Measurements from ENCODE around the gene SPECC1. TPM values are rescaled to one million over a fixed set of nuclear protein-coding genes. Genes with fewer than 3 reads are reported as not detected.

The SPECC1 gene
- total and polyA plus RNA-seq, 10 of the 15 experiments (the other 5 are each of a cell fraction or from before 2014, with no cell fraction given): 6.4 to 40.6 (median 23.9) TPM

DNA sequence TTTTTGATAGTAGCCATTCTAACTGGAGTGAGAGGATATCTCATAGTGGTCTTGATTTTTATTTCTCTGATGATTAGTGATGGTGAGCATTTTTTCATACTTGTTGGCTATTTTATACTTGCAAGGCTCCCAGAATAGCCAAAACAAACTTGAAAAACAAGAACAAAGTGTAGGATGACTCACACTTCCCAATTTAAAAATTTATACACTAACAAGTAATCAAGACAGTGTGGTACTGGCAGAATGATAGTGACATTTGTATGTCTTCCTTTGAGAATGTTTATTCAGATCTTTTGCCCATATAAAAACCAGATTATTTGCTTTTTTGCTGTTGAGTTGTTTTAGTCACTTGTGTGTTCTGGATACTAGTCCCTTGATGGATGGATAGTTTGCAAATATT lies 17.8 kb downstream of the SPECC1 start:
- ATAC-seq (no peak), FAIRE-seq (no peak), DNase-seq (ENCODE audit: low read depth, low spot score) (no peak)
- H3K27me3 ChIP-seq (replicated peaks in 1 of 2; ENCODE audit: control insufficient read depth in 2 of 2, insufficient read depth in 2 of 2, low read length in 1 of 2): no peaks in the 10 kb centered on the region
- POLR2A ChIA-PET: no interaction called here
- RAD21 ChIA-PET (ENCODE audit: unreplicated experiment): no interaction called here
- H3K4me1 ChIP-seq (ENCODE audit: control insufficient read depth, insufficient read depth, low read length): no peaks in the 10 kb centered on the region
- intact Hi-C loops (cut with micrococcal nuclease; ENCODE audit: unreplicated experiment): no loop called here
- no peak overlapping the region for H3K4me3 ChIP-seq
- H3K36me3 ChIP-seq (ENCODE audit: control insufficient read depth in 2 of 2, insufficient read depth in 2 of 2, low read length in 1 of 2): no peaks in the 10 kb centered on the region
- BruUV-seq (replicated peaks): no TSS peak
- in situ Hi-C loops (cut with MboI): no loop called here
- no peak overlapping the region for H2AFZ ChIP-seq (ENCODE audit: control insufficient read depth, low read depth, low read length)
- no peak overlapping the region for H3K27ac ChIP-seq (ENCODE audit: control insufficient read depth, insufficient read depth)
- H4K20me1 ChIP-seq (ENCODE audit: control insufficient read depth, insufficient read depth): no peaks in the 10 kb centered on the region
- H3K9ac ChIP-seq (ENCODE audit: control insufficient read depth, insufficient read depth, low read length): no peak overlapping the region
- SMC1A ChIA-PET (ENCODE audit: uncharacterized antibody, unreplicated experiment): no interaction called here
- no peak for TF ChIP-seq EGR1 (IDR thresholded peaks at IDR 0.05; ENCODE audit: borderline replicate concordance in 1 of 2, low read depth in 2 of 2, low read length in 2 of 2)
- no peak for TF ChIP-seq SMARCA5 (IDR thresholded peaks at IDR 0.05)
- no peak for TF ChIP-seq ZZZ3 (IDR thresholded peaks at IDR 0.05; ENCODE audit: control insufficient read depth, insufficient read length, low read depth)
- no peak for TF ChIP-seq KLF5 (IDR thresholded peaks at IDR 0.05; ENCODE audit: partially characterized antibody)
- no peak for TF ChIP-seq WRNIP1 (IDR thresholded peaks at IDR 0.05; ENCODE audit: borderline replicate concordance, low read depth, low read length)
- no peak for TF ChIP-seq MEF2A (IDR thresholded peaks at IDR 0.05; ENCODE audit: insufficient read depth, low read depth, low read length)
- no peak for TF ChIP-seq NR2C1 (IDR thresholded peaks at IDR 0.05)
- TF ChIP-seq, protein P1, sequence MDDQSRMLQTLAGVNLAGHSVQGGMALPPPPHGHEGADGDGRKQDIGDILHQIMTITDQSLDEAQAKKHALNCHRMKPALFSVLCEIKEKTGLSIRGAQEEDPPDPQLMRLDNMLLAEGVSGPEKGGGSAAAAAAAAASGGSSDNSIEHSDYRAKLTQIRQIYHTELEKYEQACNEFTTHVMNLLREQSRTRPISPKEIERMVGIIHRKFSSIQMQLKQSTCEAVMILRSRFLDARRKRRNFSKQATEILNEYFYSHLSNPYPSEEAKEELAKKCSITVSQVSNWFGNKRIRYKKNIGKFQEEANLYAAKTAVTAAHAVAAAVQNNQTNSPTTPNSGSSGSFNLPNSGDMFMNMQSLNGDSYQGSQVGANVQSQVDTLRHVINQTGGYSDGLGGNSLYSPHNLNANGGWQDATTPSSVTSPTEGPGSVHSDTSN (IDR thresholded peaks at IDR 0.05; ENCODE audit: insufficient replicate concordance, low read depth, low read length): no peak
- no peak for TF ChIP-seq TCF7 (IDR thresholded peaks at IDR 0.05; ENCODE audit: borderline replicate concordance)
- TF ChIP-seq, protein P2, sequence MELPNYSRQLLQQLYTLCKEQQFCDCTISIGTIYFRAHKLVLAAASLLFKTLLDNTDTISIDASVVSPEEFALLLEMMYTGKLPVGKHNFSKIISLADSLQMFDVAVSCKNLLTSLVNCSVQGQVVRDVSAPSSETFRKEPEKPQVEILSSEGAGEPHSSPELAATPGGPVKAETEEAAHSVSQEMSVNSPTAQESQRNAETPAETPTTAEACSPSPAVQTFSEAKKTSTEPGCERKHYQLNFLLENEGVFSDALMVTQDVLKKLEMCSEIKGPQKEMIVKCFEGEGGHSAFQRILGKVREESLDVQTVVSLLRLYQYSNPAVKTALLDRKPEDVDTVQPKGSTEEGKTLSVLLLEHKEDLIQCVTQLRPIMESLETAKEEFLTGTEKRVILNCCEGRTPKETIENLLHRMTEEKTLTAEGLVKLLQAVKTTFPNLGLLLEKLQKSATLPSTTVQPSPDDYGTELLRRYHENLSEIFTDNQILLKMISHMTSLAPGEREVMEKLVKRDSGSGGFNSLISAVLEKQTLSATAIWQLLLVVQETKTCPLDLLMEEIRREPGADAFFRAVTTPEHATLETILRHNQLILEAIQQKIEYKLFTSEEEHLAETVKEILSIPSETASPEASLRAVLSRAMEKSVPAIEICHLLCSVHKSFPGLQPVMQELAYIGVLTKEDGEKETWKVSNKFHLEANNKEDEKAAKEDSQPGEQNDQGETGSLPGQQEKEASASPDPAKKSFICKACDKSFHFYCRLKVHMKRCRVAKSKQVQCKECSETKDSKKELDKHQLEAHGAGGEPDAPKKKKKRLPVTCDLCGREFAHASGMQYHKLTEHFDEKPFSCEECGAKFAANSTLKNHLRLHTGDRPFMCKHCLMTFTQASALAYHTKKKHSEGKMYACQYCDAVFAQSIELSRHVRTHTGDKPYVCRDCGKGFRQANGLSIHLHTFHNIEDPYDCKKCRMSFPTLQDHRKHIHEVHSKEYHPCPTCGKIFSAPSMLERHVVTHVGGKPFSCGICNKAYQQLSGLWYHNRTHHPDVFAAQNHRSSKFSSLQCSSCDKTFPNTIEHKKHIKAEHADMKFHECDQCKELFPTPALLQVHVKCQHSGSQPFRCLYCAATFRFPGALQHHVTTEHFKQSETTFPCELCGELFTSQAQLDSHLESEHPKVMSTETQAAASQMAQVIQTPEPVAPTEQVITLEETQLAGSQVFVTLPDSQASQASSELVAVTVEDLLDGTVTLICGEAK (IDR thresholded peaks at IDR 0.05; ENCODE audit: borderline replicate concordance): no peak
- no peak for TF ChIP-seq ZBED1 (IDR thresholded peaks at IDR 0.05; ENCODE audit: borderline replicate concordance)
- TF ChIP-seq POU2F2 (IDR thresholded peaks at IDR 0.05; ENCODE audit: borderline replicate concordance, low read depth, low read length): no peak
- TF ChIP-seq, protein P3, sequence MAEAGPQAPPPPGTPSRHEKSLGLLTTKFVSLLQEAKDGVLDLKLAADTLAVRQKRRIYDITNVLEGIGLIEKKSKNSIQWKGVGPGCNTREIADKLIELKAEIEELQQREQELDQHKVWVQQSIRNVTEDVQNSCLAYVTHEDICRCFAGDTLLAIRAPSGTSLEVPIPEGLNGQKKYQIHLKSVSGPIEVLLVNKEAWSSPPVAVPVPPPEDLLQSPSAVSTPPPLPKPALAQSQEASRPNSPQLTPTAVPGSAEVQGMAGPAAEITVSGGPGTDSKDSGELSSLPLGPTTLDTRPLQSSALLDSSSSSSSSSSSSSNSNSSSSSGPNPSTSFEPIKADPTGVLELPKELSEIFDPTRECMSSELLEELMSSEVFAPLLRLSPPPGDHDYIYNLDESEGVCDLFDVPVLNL (IDR thresholded peaks at IDR 0.05; ENCODE audit: low read depth, low read length): no peak
- no peak for TF ChIP-seq POLR2AphosphoS2 (IDR thresholded peaks at IDR 0.05; ENCODE audit: low read depth, low read length)
- H3K79me2 ChIP-seq (ENCODE audit: control insufficient read depth, insufficient read depth, low read length): no peaks in the 10 kb centered on the region
- no peaks in the 10 kb centered on the region for H3K9me3 ChIP-seq (replicated peaks; ENCODE audit: control insufficient read depth, insufficient read depth, low read length)
- H3K4me2 ChIP-seq (ENCODE audit: control insufficient read depth, insufficient read depth): no peak overlapping the region
- CTCF ChIA-PET: no interaction called here
